ENCODE measurements around the gene SLC9A9.

DNA sequence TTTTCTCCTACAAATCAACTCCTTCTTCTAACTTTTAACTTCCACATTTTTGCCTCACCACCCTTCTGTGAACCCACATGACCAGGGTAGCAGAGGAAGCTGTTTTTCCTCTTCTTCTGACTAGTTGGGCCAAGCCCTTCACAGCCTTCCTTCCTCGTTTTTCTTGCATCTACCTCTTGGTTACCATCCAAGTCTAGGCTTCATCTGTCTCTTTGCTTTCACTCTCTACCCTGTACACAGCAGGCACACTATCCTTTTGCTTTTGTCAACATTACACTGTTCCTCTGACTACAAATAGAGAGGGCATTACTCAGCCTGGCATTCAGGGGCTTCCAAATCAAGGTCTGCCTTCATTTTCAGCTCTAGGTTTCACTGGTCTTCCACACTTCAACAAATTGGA is 22.0 kb downstream of the SLC9A9 start:
- TF ChIP-seq, protein P1, sequence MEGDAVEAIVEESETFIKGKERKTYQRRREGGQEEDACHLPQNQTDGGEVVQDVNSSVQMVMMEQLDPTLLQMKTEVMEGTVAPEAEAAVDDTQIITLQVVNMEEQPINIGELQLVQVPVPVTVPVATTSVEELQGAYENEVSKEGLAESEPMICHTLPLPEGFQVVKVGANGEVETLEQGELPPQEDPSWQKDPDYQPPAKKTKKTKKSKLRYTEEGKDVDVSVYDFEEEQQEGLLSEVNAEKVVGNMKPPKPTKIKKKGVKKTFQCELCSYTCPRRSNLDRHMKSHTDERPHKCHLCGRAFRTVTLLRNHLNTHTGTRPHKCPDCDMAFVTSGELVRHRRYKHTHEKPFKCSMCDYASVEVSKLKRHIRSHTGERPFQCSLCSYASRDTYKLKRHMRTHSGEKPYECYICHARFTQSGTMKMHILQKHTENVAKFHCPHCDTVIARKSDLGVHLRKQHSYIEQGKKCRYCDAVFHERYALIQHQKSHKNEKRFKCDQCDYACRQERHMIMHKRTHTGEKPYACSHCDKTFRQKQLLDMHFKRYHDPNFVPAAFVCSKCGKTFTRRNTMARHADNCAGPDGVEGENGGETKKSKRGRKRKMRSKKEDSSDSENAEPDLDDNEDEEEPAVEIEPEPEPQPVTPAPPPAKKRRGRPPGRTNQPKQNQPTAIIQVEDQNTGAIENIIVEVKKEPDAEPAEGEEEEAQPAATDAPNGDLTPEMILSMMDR (IDR thresholded peaks at IDR 0.05; ENCODE audit: poor library complexity, severe bottlenecking) = no peak
- TF ChIP-seq POLR2AphosphoS5 (IDR thresholded peaks at IDR 0.05) = no peak
- no peak for TF ChIP-seq EZH2 (IDR thresholded peaks at IDR 0.05; ENCODE audit: borderline replicate concordance, insufficient read depth, low read length, poor library complexity, severe bottlenecking)
- TF ChIP-seq RAD21 (conservative IDR thresholded peaks at IDR 0.05) = no peak
